Measurements from ENCODE around the gene HDAC4. TPM values are rescaled to one million over a fixed set of nuclear protein-coding genes. Genes with fewer than 3 reads are reported as not detected.

Gene HDAC4
- polyA plus RNA-seq, 1 donor (not counting 4 experiments of a cell fraction or from before 2014, with no cell fraction given) = 2.9 TPM

DNA sequence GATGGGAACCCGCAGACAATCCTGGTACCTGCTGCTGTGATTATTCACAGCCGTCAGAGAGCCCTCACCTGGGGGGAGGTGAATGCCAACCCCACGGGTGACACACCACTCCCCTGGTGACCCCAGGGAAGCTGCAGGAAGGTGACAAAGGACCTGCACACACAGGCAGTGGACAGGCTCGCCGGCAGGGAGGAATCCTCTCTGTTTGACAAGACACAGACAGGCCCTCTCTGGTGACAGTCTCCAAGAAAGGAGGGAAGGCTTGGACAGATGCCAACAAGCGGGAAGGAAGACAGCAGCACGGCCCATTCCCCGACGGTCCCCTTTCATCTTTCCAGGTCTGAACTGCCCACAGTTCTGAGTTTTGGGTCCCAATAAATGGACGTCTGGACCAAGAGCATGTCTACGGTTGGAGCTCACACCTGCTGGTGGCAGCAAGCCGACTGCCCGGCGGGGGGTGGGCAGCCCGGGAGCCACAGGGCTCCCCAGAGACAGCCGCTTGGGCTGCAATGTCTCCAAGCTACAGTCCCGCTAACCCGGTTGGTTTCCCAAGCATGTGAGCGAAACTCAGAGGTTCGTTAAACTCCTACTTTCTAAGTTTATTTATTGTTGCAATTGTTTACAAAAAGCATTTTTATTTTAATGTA lies 31.8 kb downstream of the HDAC4 start:
- H3K27me3 ChIP-seq (ENCODE audit: control insufficient read depth, extremely low read depth, insufficient read depth, low read length) = no peaks in the 10 kb centered on the region
- H2AFZ ChIP-seq (ENCODE audit: control insufficient read depth, low read length) = no peak overlapping the region
- H3K9ac ChIP-seq (ENCODE audit: control insufficient read depth, extremely low read depth, insufficient read depth, low read length) = no peak overlapping the region
- H3K4me3 ChIP-seq (ENCODE audit: control insufficient read depth in 2 of 3, extremely low read depth in 1 of 3, insufficient read depth in 2 of 3, low read depth in 1 of 3, low read length in 3 of 3) = no peak overlapping the region
- TF ChIP-seq, protein P1, sequence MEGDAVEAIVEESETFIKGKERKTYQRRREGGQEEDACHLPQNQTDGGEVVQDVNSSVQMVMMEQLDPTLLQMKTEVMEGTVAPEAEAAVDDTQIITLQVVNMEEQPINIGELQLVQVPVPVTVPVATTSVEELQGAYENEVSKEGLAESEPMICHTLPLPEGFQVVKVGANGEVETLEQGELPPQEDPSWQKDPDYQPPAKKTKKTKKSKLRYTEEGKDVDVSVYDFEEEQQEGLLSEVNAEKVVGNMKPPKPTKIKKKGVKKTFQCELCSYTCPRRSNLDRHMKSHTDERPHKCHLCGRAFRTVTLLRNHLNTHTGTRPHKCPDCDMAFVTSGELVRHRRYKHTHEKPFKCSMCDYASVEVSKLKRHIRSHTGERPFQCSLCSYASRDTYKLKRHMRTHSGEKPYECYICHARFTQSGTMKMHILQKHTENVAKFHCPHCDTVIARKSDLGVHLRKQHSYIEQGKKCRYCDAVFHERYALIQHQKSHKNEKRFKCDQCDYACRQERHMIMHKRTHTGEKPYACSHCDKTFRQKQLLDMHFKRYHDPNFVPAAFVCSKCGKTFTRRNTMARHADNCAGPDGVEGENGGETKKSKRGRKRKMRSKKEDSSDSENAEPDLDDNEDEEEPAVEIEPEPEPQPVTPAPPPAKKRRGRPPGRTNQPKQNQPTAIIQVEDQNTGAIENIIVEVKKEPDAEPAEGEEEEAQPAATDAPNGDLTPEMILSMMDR (optimal IDR thresholded peaks at IDR 0.05 in 1 of 3, IDR thresholded peaks at IDR 0.05 in 1 of 3, conservative IDR thresholded peaks at IDR 0.05 in 1 of 3; ENCODE audit: extremely low read depth in 1 of 3, insufficient read depth in 2 of 3, low read length in 3 of 3) = no peak
- TF ChIP-seq EZH2 (IDR thresholded peaks at IDR 0.05; ENCODE audit: low read length) = no peak
- no peak for DNase-seq (ENCODE audit: low read depth, low spot score)
- dilution Hi-C loops (cut with MboI; ENCODE audit: extremely low pct_ligation_motif_present, low sequenced_read_pairs) = no loop called here
- peaks cover 4% of the 10 kb centered on the region for H3K79me2 ChIP-seq (ENCODE audit: control insufficient read depth, insufficient read depth, low read length)
- H3K9me1 ChIP-seq (ENCODE audit: control insufficient read depth, extremely low read depth, insufficient read depth, low read length) = no peaks in the 10 kb centered on the region
- H3K4me2 ChIP-seq (ENCODE audit: control insufficient read depth, extremely low read depth, insufficient read depth, low read depth, low read length) = no peak overlapping the region
- no peaks in the 10 kb centered on the region for H3K4me1 ChIP-seq (ENCODE audit: control insufficient read depth, extremely low read depth, insufficient read depth, low read length)
- H4K20me1 ChIP-seq (ENCODE audit: control insufficient read depth, extremely low read depth, insufficient read depth, low read length) = no peaks in the 10 kb centered on the region
- H3K9me3 ChIP-seq (ENCODE audit: control insufficient read depth, low read depth, low read length) = no peaks in the 10 kb centered on the region
- no peak overlapping the region for H3K27ac ChIP-seq (ENCODE audit: control insufficient read depth, insufficient read depth, low read length)
- no peaks in the 10 kb centered on the region for H3K36me3 ChIP-seq (ENCODE audit: control insufficient read depth in 2 of 2, extremely low read depth in 1 of 2, insufficient read depth in 2 of 2, low read length in 2 of 2)
- FAIRE-seq = no peak

DNA sequence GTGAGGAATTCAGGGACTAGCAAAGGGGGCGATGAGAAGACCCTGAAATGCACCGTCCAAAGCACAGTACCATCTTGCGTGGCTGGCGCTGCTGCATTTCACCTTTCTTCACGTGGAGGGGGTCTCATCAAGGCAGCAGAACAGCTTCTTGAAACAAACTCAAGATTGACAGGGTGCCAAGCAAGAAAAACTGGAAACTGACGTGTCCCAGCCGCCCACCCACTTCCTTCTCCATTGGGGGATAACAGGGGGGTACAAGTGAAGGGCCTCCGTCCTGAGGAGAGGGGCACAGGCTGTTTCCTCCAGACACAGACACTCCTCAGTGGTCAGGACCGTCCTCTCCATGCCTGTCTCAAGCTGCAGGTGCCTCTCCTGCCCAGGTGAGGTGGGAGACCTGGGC lies 32.5 kb downstream of the HDAC4 start:
- no peaks in the 10 kb centered on the region for H3K4me1 ChIP-seq (ENCODE audit: control insufficient read depth, extremely low read depth, insufficient read depth, low read length)
- no peak overlapping the region for H2AFZ ChIP-seq (ENCODE audit: control insufficient read depth, low read length)
- H4K20me1 ChIP-seq (ENCODE audit: control insufficient read depth, extremely low read depth, insufficient read depth, low read length) = no peaks in the 10 kb centered on the region
- no peaks in the 10 kb centered on the region for H3K9me3 ChIP-seq (ENCODE audit: control insufficient read depth, low read depth, low read length)
- H3K36me3 ChIP-seq (ENCODE audit: control insufficient read depth in 2 of 2, extremely low read depth in 1 of 2, insufficient read depth in 2 of 2, low read length in 2 of 2) = no peaks in the 10 kb centered on the region
- TF ChIP-seq, protein P1 (optimal IDR thresholded peaks at IDR 0.05 in 1 of 3, IDR thresholded peaks at IDR 0.05 in 1 of 3, conservative IDR thresholded peaks at IDR 0.05 in 1 of 3; ENCODE audit: extremely low read depth in 1 of 3, insufficient read depth in 2 of 3, low read length in 3 of 3) = no peak
- no peak for TF ChIP-seq EZH2 (IDR thresholded peaks at IDR 0.05; ENCODE audit: low read length)
- peaks cover 4% of the 10 kb centered on the region for H3K79me2 ChIP-seq (ENCODE audit: control insufficient read depth, insufficient read depth, low read length)
- DNase-seq (ENCODE audit: low read depth, low spot score) (no peak), FAIRE-seq (no peak)
- no peak overlapping the region for H3K9ac ChIP-seq (ENCODE audit: control insufficient read depth, extremely low read depth, insufficient read depth, low read length)
- H3K9me1 ChIP-seq (ENCODE audit: control insufficient read depth, extremely low read depth, insufficient read depth, low read length) = no peaks in the 10 kb centered on the region
- H3K27ac ChIP-seq (ENCODE audit: control insufficient read depth, insufficient read depth, low read length) = no peak overlapping the region
- H3K4me2 ChIP-seq (ENCODE audit: control insufficient read depth, extremely low read depth, insufficient read depth, low read depth, low read length) = no peak overlapping the region
- dilution Hi-C loops (cut with MboI; ENCODE audit: extremely low pct_ligation_motif_present, low sequenced_read_pairs) = no loop called here
- H3K27me3 ChIP-seq (ENCODE audit: control insufficient read depth, extremely low read depth, insufficient read depth, low read length) = no peaks in the 10 kb centered on the region
- no peak overlapping the region for H3K4me3 ChIP-seq (ENCODE audit: control insufficient read depth in 2 of 3, extremely low read depth in 1 of 3, insufficient read depth in 2 of 3, low read depth in 1 of 3, low read length in 3 of 3)
